A673 (cell line): ENCODE data around the gene AQP5. TPM values are rescaled to one million over a fixed set of nuclear protein-coding genes. Genes with fewer than 3 reads are reported as not detected.
A peak's percentile ranks its signal among the peaks of the same experiment; 100 is the strongest.

ENCODE experiments used
- BruUV-seq: library from RNA; stranded (reverse); fragments of 400-500 nt; replicated peaks from 2 replicates; lab custom pipeline; 2021; lab: Mats Ljungman, UMichigan
- CTCF ChIA-PET: fragments of 300-600 bp; sonication (Branson Sonifier 250); formaldehyde crosslinking; loops from one replicate; lab custom pipeline; 2022; ENCODE audit warnings: antibody characterized with exemption; lab: Charles Lee
- POLR2A ChIA-PET: fragments of 300-600 bp; sonication (Branson Sonifier 250); formaldehyde crosslinking; loops from one replicate; lab custom pipeline; 2022; ENCODE audit warnings: antibody characterized with exemption; ENCODE audit not compliant: low non-redundant PET; lab: Charles Lee
- DNase-seq: peaks from one replicate; pipeline ENCODE4 v3.0.0-alpha.2; 2015; ENCODE audit warnings: low spot score
- H3K27ac ChIP-seq: fragments of 200-600 bp; sonication (generic); 2 replicates; pipeline ENCODE4 v1.5.1; 2016; ENCODE audit warnings: mixed run types, low read depth, mild to moderate bottlenecking, mixed read lengths, antibody characterized with exemption, low read length; ENCODE audit not compliant: poor library complexity, severe bottlenecking
- H3K27me3 ChIP-seq: fragments of 200-600 bp; sonication (generic); replicated peaks from 2 replicates; pipeline ENCODE4 v1.6.1; 2017; ENCODE audit warnings: mixed run types, low read depth, mild to moderate bottlenecking, mixed read lengths, antibody characterized with exemption, low read length; ENCODE audit not compliant: insufficient read depth, poor library complexity
- H3K36me3 ChIP-seq: fragments of 200-600 bp; sonication (generic); 2 replicates; pipeline ENCODE4 v1.6.1; 2016; ENCODE audit warnings: mixed run types, mild to moderate bottlenecking, mixed read lengths, antibody characterized with exemption, low read length; ENCODE audit not compliant: insufficient read depth, poor library complexity, severe bottlenecking
- H3K4me1 ChIP-seq: fragments of 200-600 bp; sonication (generic); 2 replicates; pipeline ENCODE4 v1.6.1; 2017; ENCODE audit warnings: mixed run types, mild to moderate bottlenecking, mixed read lengths, antibody characterized with exemption, low read length; ENCODE audit not compliant: insufficient read depth, poor library complexity, severe bottlenecking
- H3K4me3 ChIP-seq: fragments of 200-600 bp; sonication (generic); 2 replicates; pipeline ENCODE4 v1.5.1; 2016; ENCODE audit warnings: low read depth, mixed run types, mild to moderate bottlenecking, mixed read lengths, low read length; ENCODE audit not compliant: poor library complexity, severe bottlenecking
- H3K9me3 ChIP-seq: fragments of 200-600 bp; sonication (generic); 2 replicates; pipeline ENCODE4 v1.6.1; 2016; ENCODE audit warnings: mixed run types, low read depth, mild to moderate bottlenecking, mixed read lengths, antibody characterized with exemption, low read length; ENCODE audit not compliant: poor library complexity, severe bottlenecking
- EZH2 ChIP-seq: fragments of 200-600 bp; sonication (generic); IDR thresholded peaks from 2 replicates; pipeline ENCODE4 v1.6.1; 2017; ENCODE audit warnings: borderline replicate concordance, low read depth, mild to moderate bottlenecking, mixed read lengths, antibody characterized with exemption, low read length; ENCODE audit not compliant: poor library complexity, severe bottlenecking
- intact Hi-C: fragments of 100-400 bp; cut with micrococcal nuclease; formaldehyde crosslinking; loops from one replicate; pipeline ENCODE4 v1.10.0; 2022; ENCODE audit not compliant: unreplicated experiment
- total RNA-seq: library from RNA; stranded (reverse); gene quantifications from 2 replicates; pipeline ENCODE4 v1.2.3, GENCODE V29; 2021
- TF ChIP-seq, protein P1 (sequence below): fragments of 300-800, 200-600 bp; sonication (generic); conservative IDR thresholded peaks from 2 replicates; pipeline ENCODE4 v1.5.1; 2017; ENCODE audit warnings: low read depth, mild to moderate bottlenecking, antibody characterized with exemption, low read length, moderate library complexity, mixed read lengths

Gene AQP5
- total RNA-seq, 1 experiment from 2014 or later, result not detected

GRCh38 chr12:49966511-49967041, 4.9 kb downstream of the AQP5 start:
- no peak for TF ChIP-seq EZH2
- TF ChIP-seq, protein P1, sequence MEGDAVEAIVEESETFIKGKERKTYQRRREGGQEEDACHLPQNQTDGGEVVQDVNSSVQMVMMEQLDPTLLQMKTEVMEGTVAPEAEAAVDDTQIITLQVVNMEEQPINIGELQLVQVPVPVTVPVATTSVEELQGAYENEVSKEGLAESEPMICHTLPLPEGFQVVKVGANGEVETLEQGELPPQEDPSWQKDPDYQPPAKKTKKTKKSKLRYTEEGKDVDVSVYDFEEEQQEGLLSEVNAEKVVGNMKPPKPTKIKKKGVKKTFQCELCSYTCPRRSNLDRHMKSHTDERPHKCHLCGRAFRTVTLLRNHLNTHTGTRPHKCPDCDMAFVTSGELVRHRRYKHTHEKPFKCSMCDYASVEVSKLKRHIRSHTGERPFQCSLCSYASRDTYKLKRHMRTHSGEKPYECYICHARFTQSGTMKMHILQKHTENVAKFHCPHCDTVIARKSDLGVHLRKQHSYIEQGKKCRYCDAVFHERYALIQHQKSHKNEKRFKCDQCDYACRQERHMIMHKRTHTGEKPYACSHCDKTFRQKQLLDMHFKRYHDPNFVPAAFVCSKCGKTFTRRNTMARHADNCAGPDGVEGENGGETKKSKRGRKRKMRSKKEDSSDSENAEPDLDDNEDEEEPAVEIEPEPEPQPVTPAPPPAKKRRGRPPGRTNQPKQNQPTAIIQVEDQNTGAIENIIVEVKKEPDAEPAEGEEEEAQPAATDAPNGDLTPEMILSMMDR, result no peak
- no peak for DNase-seq
- Histone ChIP-seq H3K4me1 (no peaks in the 10 kb centered on the region), H3K27me3 (peaks cover 5% of the 10 kb centered on the region), H3K36me3 (no peaks in the 10 kb centered on the region), H3K9me3 (no peaks in the 10 kb centered on the region), H3K4me3 (no peak overlapping the region), H3K27ac (no peak overlapping the region)
- ChIA-PET POLR2A (no interaction called here), CTCF (interaction anchor here (0.5 to 4.6 kb wide), 14 partner anchors 13 to 209 kb away, joined by 3 to 53 read pairs (median 4); partner anchors contain the start of genes COX14 and NCKAP5L)
- BruUV-seq, result no TSS peak
- intact Hi-C loops, result loop anchor here (1.0 to 5.0 kb wide), 3 partner anchors 90 to 189 kb away; no protein-coding TSS in a partner anchor

GRCh38 chr12:49967042-49967776, 5.5 kb downstream of the AQP5 start:
- CTCF ChIA-PET, result interaction anchor here (0.5 to 4.6 kb wide), 20 partner anchors 12 to 210 kb away, joined by 3 to 53 read pairs (median 4); partner anchors contain the start of genes COX14 and NCKAP5L
- POLR2A ChIA-PET, result no interaction called here
- Histone ChIP-seq H3K27me3 (peaks cover under 1% of the 10 kb centered on the region), H3K4me3 (peak overlapping the region; percentile 47), H3K27ac (no peak overlapping the region), H3K9me3 (no peaks in the 10 kb centered on the region), H3K4me1 (no peaks in the 10 kb centered on the region), H3K36me3 (no peaks in the 10 kb centered on the region)
- BruUV-seq, result no TSS peak
- TF ChIP-seq, protein P1, result peak; percentile 80
- TF ChIP-seq EZH2, result no peak
- DNase-seq, result peak; percentile 94
- intact Hi-C loops, result loop anchor here (1.0 to 5.0 kb wide), 3 partner anchors 89 to 190 kb away; no protein-coding TSS in a partner anchor

GRCh38 chr12:49967777-49968250, 6.1 kb downstream of the AQP5 start:
- Histone ChIP-seq H3K4me1 (no peaks in the 10 kb centered on the region), H3K4me3 (peak overlapping the region; percentile 47), H3K27ac (no peak overlapping the region), H3K9me3 (no peaks in the 10 kb centered on the region), H3K27me3 (no peaks in the 10 kb centered on the region), H3K36me3 (no peaks in the 10 kb centered on the region)
- intact Hi-C loops, result loop anchor here (1.0 to 5.0 kb wide), 3 partner anchors 88 to 191 kb away; no protein-coding TSS in a partner anchor
- no TSS peak for BruUV-seq
- no peak for DNase-seq
- ChIA-PET CTCF (interaction anchor here (0.5 to 4.6 kb wide), 10 partner anchors 11 to 117 kb away, joined by 3 to 53 read pairs (median 9); partner anchors contain the start of gene SMARCD1), POLR2A (no interaction called here)
- TF ChIP-seq EZH2, result no peak
- TF ChIP-seq, protein P1, result no peak
